Measurements from ENCODE around the gene RPTOR. TPM values are rescaled to one million over a fixed set of nuclear protein-coding genes. Genes with fewer than 3 reads are reported as not detected.
A peak's percentile ranks its signal among the peaks of the same experiment; 100 is the strongest.

RPTOR gene
- total RNA-seq, 2 donors from 2014 or later: 62.0 to 228 TPM

- Mint-ChIP-seq H3K27me3 (no peaks in the 10 kb centered on the region), H3K27ac (peak overlapping the region; percentile 78), H3K4me1 (peaks cover 43% of the 10 kb centered on the region), H3K4me3 (no peak overlapping the region), H3K9me3 (no peaks in the 10 kb centered on the region), H3K36me3 (ENCODE audit: low read depth) (peaks cover 14% of the 10 kb centered on the region)
- no peak for ATAC-seq (replicated peaks)
Measured at GRCh38 chr17:80817321-80817845, 272.7 kb downstream of the RPTOR start.

GRCh38 chr17:80817861-80818260, 273.2 kb downstream of the RPTOR start:
- no peak overlapping the region for H3K4me3 Mint-ChIP-seq
- peaks cover 43% of the 10 kb centered on the region for H3K4me1 Mint-ChIP-seq
- H3K36me3 Mint-ChIP-seq (ENCODE audit: low read depth): peaks cover 15% of the 10 kb centered on the region
- H3K27ac Mint-ChIP-seq: peak overlapping the region; percentile 78
- H3K27me3 Mint-ChIP-seq: no peaks in the 10 kb centered on the region
- ATAC-seq (replicated peaks): peak; percentile 48
- H3K9me3 Mint-ChIP-seq: no peaks in the 10 kb centered on the region

GRCh38 chr17:80818871-80819270, 274.2 kb downstream of the RPTOR start:
- Mint-ChIP-seq H3K4me1 (peaks cover 49% of the 10 kb centered on the region), H3K9me3 (no peaks in the 10 kb centered on the region), H3K27ac (peak overlapping the region; percentile 78), H3K27me3 (no peaks in the 10 kb centered on the region), H3K4me3 (peak overlapping the region; percentile 63), H3K36me3 (ENCODE audit: low read depth) (peaks cover 25% of the 10 kb centered on the region)
- ATAC-seq (replicated peaks): peak; percentile 27

- Mint-ChIP-seq H3K36me3 (ENCODE audit: low read depth) (peaks cover 26% of the 10 kb centered on the region), H3K4me3 (peak overlapping the region; percentile 63), H3K27me3 (no peaks in the 10 kb centered on the region)
Measured at GRCh38 chr17:80819422-80820164, 275.0 kb downstream of the RPTOR start.

GRCh38 chr17:80820331-80820730, 275.7 kb downstream of the RPTOR start:
- H3K27me3 Mint-ChIP-seq: no peaks in the 10 kb centered on the region
- peak overlapping the region; percentile 78 for H3K27ac Mint-ChIP-seq
- H3K9me3 Mint-ChIP-seq: no peaks in the 10 kb centered on the region
- peaks cover 26% of the 10 kb centered on the region for H3K36me3 Mint-ChIP-seq (ENCODE audit: low read depth)
- no peak for ATAC-seq (replicated peaks)
- H3K4me1 Mint-ChIP-seq: peaks cover 40% of the 10 kb centered on the region
- H3K4me3 Mint-ChIP-seq: peak overlapping the region; percentile 63

More at GRCh38 chr17:80819422-80820164, 275.0 kb downstream of the RPTOR start:
- H3K4me1 Mint-ChIP-seq: peaks cover 45% of the 10 kb centered on the region
- H3K27ac Mint-ChIP-seq: peak overlapping the region; percentile 78
- ATAC-seq (replicated peaks): peak; percentile 76
- no peaks in the 10 kb centered on the region for H3K9me3 Mint-ChIP-seq

GRCh38 chr17:80821546-80821945, 276.9 kb downstream of the RPTOR start:
- Mint-ChIP-seq H3K27ac (no peak overlapping the region), H3K27me3 (no peaks in the 10 kb centered on the region), H3K36me3 (ENCODE audit: low read depth) (peaks cover 26% of the 10 kb centered on the region), H3K9me3 (no peaks in the 10 kb centered on the region), H3K4me3 (no peak overlapping the region), H3K4me1 (peaks cover 40% of the 10 kb centered on the region)
- no peak for ATAC-seq (replicated peaks)

- no peak overlapping the region for H3K27ac Mint-ChIP-seq
- H3K4me3 Mint-ChIP-seq: no peak overlapping the region
- no peaks in the 10 kb centered on the region for H3K9me3 Mint-ChIP-seq
- ATAC-seq (replicated peaks): no peak
- H3K36me3 Mint-ChIP-seq (ENCODE audit: low read depth): peaks cover 26% of the 10 kb centered on the region
- no peaks in the 10 kb centered on the region for H3K27me3 Mint-ChIP-seq
- H3K4me1 Mint-ChIP-seq: peaks cover 39% of the 10 kb centered on the region
Measured at GRCh38 chr17:80822021-80822699, 277.5 kb downstream of the RPTOR start.

- no peaks in the 10 kb centered on the region for H3K9me3 Mint-ChIP-seq
- H3K4me1 Mint-ChIP-seq: peaks cover 32% of the 10 kb centered on the region
- peaks cover 23% of the 10 kb centered on the region for H3K36me3 Mint-ChIP-seq (ENCODE audit: low read depth)
- ATAC-seq (replicated peaks): no peak
- H3K27ac Mint-ChIP-seq: no peak overlapping the region
- H3K4me3 Mint-ChIP-seq: no peak overlapping the region
- no peaks in the 10 kb centered on the region for H3K27me3 Mint-ChIP-seq
Measured at GRCh38 chr17:80822700-80823410, 278.2 kb downstream of the RPTOR start.

GRCh38 chr17:80824549-80825470, 280.2 kb downstream of the RPTOR start:
- H3K4me1 Mint-ChIP-seq: peaks cover 19% of the 10 kb centered on the region
- peaks cover 21% of the 10 kb centered on the region for H3K36me3 Mint-ChIP-seq (ENCODE audit: low read depth)
- H3K27ac Mint-ChIP-seq: no peak overlapping the region

GRCh38 chr17:80825471-80826345, 281.1 kb downstream of the RPTOR start:
- Mint-ChIP-seq H3K27me3 (no peaks in the 10 kb centered on the region), H3K9me3 (no peaks in the 10 kb centered on the region), H3K4me1 (peaks cover 13% of the 10 kb centered on the region), H3K27ac (no peak overlapping the region), H3K36me3 (ENCODE audit: low read depth) (peaks cover 21% of the 10 kb centered on the region), H3K4me3 (no peak overlapping the region)
- ATAC-seq (replicated peaks): no peak

More at GRCh38 chr17:80824549-80825470, 280.2 kb downstream of the RPTOR start:
- no peak for ATAC-seq (replicated peaks)
- Mint-ChIP-seq H3K4me3 (no peak overlapping the region), H3K27me3 (no peaks in the 10 kb centered on the region), H3K9me3 (no peaks in the 10 kb centered on the region)

- H3K27ac Mint-ChIP-seq: no peak overlapping the region
- no peaks in the 10 kb centered on the region for H3K27me3 Mint-ChIP-seq
- ATAC-seq (replicated peaks): peak; percentile 5
- peaks cover 21% of the 10 kb centered on the region for H3K36me3 Mint-ChIP-seq (ENCODE audit: low read depth)
- no peak overlapping the region for H3K4me3 Mint-ChIP-seq
- H3K4me1 Mint-ChIP-seq: peaks cover 13% of the 10 kb centered on the region
- H3K9me3 Mint-ChIP-seq: no peaks in the 10 kb centered on the region
Measured at GRCh38 chr17:80826346-80826954, 281.8 kb downstream of the RPTOR start.

- H3K9me3 Mint-ChIP-seq: no peaks in the 10 kb centered on the region
- ATAC-seq (replicated peaks): peak; percentile 77
- peaks cover 19% of the 10 kb centered on the region for H3K36me3 Mint-ChIP-seq (ENCODE audit: low read depth)
- no peak overlapping the region for H3K4me3 Mint-ChIP-seq
- H3K27ac Mint-ChIP-seq: no peak overlapping the region
- no peaks in the 10 kb centered on the region for H3K27me3 Mint-ChIP-seq
- peaks cover 19% of the 10 kb centered on the region for H3K4me1 Mint-ChIP-seq
Measured at GRCh38 chr17:80826955-80827645, 282.5 kb downstream of the RPTOR start.

All from activated T-helper 17 cell treated with anti-CD3 and anti-CD28 coated beads, Interleukin-2, amount 50 U/mL, for 72 hours (primary cell).